OCI-LY3 (cell line): ENCODE measurements around the gene SCLY.

ENCODE experiments used
- EZH2phosphoT487 ChIP-seq: fragments of 200-600 bp; shearing (Covaris generic); IDR thresholded peaks from 2 replicates; pipeline ENCODE4 v1.6.1; 2018; ENCODE audit warnings: antibody characterized with exemption, mixed run types, low read depth
- TF ChIP-seq, protein P1 (sequence below): fragments of 200-600, 300-600 bp; sonication (generic); IDR thresholded peaks from 2 replicates; pipeline ENCODE4 v1.5.1; 2014; ENCODE audit warnings: antibody characterized with exemption, low read length, low read depth

DNA sequence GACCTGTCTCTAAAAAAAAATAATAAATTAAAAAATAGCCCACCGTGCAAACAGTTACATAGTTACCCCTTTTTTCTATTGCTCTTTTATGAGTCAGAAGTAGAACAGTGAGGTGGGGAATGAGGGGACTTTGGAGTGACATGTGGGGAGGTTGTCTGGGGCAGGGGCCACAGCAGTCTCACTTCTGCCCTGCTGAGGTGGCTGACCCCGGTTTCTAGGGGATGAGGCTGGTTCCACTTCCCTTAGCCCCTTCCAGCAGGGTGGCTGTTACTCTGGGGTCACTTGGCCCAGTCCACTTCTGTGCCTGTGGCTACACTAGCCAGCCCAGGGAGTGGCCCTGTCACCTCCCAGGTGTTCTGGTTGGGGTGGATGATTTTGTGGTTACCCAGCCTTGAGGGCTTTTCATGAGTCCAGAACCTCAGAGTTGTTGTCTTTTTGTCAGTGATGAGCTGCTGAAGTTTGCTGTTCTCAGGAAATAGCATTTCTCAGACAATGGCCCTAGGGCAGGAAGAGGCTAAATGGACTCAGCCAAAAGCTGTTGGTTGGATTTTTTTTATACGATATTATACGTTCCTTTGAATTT, 28.0 kb upstream of the SCLY start:
- TF ChIP-seq, protein P1, sequence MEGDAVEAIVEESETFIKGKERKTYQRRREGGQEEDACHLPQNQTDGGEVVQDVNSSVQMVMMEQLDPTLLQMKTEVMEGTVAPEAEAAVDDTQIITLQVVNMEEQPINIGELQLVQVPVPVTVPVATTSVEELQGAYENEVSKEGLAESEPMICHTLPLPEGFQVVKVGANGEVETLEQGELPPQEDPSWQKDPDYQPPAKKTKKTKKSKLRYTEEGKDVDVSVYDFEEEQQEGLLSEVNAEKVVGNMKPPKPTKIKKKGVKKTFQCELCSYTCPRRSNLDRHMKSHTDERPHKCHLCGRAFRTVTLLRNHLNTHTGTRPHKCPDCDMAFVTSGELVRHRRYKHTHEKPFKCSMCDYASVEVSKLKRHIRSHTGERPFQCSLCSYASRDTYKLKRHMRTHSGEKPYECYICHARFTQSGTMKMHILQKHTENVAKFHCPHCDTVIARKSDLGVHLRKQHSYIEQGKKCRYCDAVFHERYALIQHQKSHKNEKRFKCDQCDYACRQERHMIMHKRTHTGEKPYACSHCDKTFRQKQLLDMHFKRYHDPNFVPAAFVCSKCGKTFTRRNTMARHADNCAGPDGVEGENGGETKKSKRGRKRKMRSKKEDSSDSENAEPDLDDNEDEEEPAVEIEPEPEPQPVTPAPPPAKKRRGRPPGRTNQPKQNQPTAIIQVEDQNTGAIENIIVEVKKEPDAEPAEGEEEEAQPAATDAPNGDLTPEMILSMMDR, result no peak
- TF ChIP-seq EZH2phosphoT487, result no peak
